Gastrocnemius medialis (tissue), 4 donors: ENCODE data around the gene HLA-DQA2.

Experiments
- CTCF ChIP-seq, 5 experiments: fragments of 450-650 bp in 3 of 5; fragments of 200-600 bp in 2 of 5; sonication (generic) in 2 of 5; IDR thresholded peaks in 4 of 5; conservative IDR thresholded peaks in 1 of 5; 1 replicate in 4 of 5; 2 replicates in 1 of 5; pipeline ENCODE4 v1.5.1; 2016 to 2019; ENCODE audit warnings: antibody characterized with exemption in 5 of 5, mild to moderate bottlenecking in 3 of 5, moderate library complexity in 3 of 5
- POLR2A ChIP-seq, 2 donors: fragments of 450-650 bp; IDR thresholded peaks; one replicate each; pipeline ENCODE4 v1.6.1; 2017; ENCODE audit warnings: antibody characterized with exemption in 2 of 2, mild to moderate bottlenecking in 2 of 2, moderate library complexity in 2 of 2

GRCh38 chr6:32709625-32710024, 31.6 kb upstream of the HLA-DQA2 start:
- TF ChIP-seq POLR2A (IDR thresholded peaks at IDR 0.05): no peak
- no peak for TF ChIP-seq CTCF (IDR thresholded peaks at IDR 0.05 in 4 of 5, conservative IDR thresholded peaks at IDR 0.05 in 1 of 5)
